GM21447 (cell line): Measurements from ENCODE around the gene XPR1.

ENCODE experiments used
- ATAC-seq: cut with Tn5 transposase; IDR thresholded peaks from one replicate; pipeline ENCODE4 v1.9.1; 2021; ENCODE audit not compliant: unreplicated experiment

Gene XPR1

GRCh38 chr1:180881806-180882509, 250.1 kb downstream of the XPR1 start:
- ATAC-seq = no peak

DNA sequence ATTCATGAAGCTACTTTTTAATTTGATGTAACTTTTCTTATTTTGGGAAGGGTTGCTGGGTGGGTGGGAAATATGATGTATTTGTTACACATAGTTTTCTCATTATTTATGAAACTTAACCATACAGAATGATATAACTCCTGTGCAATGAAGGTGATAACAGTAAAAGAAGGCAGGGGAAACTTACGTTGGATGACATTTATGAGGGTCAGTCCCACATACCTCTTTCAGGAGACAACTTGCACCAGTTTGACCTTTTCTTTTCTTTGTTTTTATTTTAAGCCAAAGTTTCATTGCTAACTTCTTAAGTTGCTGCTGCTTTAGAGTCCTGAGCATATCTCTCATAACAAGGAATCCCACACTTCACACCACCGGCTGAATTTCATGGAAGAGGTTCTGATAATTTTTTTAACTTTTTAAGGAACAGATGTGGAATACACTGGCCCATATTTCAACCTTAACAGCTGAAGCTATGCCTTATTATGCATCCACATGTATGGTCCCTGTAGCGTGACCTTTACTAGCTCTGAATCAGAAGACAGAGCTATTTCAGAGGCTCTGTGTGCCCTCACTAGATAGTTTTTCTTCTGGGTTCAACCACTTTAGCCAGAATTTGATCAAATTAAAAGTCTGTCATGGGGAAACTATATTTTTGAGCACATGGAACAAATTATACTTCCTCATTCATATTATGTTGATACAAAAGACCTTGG, 252.9 kb downstream of the XPR1 start:
- ATAC-seq = no peak

DNA sequence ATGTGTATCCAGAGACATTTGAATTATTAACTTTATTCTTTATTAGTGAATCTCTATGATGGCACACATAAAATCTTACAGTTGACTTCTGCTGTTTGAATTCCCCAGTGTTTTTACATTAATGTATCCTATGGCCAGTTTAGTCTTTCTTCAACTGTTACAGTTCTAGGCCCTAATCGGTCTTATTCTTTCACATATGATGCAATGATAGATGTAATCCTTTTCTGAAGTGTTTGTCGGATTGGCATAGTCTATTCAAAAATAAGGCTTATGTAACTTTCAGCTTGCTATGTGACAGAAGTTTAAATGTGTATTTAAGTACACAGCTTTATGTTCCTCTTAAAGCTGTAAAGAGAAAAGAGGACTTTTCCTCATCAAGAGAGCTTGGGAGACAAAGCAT, 254.5 kb downstream of the XPR1 start:
- ATAC-seq = no peak

DNA sequence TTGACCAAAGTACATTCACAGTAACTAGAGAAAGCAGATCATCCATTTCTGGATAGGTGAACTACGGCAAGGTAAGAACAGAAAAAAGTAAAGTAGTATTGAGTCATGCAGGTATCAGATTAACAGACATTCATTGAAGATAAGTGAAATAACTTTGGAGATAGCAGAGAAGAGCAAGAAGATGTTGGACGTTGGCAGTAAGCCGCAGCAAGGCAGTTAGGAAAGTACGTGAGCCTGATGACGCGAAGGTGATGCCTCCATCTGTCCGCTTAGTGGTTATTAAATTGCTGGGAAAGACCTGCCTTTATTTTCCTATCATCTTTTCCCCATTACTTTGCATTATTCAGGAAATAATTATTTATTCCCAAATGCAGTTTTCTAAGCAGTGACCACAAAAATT, 256.0 kb downstream of the XPR1 start:
- no peak for ATAC-seq

- ATAC-seq = peak; percentile 91
Observed at GRCh38 chr1:180888870-180889269, 257.0 kb downstream of the XPR1 start.

GRCh38 chr1:180889325-180889724, 257.5 kb downstream of the XPR1 start:
- ATAC-seq = no peak

DNA sequence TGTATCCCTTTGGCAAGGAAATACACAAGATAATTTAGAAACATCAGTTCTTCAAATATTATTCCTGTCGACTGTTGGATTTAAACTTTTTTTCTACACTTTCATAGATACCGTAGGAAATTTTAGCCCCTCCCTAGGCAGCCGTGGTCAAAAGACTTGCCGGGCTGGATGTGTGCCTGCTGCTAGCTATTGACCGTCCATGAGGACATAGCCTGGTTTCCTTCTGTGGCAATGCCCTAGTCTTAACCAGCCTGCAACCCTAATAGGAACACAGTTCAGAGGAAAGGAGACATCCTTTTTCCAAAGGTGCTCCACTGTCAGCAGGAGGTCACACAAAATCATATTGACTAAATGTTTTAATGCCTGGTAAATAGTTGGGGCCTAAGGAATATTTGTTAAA, 260.4 kb downstream of the XPR1 start:
- no peak for ATAC-seq

DNA sequence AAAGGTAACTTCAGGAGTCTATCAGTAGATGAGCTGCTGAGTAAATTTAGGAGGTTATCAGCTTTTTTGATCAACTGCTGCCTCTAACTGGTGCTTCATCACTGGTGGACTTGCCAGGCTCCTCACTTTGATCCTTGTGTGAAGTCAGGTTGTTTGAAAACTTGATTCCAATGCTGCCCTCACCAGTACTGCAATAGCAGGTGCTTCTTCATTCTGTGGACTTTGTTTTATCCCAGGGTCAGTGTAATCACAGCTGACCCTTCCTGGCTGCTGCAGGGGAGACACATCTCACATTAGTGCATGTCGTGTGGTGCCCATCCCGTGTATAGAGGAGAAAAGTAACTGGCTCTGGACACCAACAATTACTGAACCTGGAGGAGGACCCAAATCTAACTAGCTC, 260.9 kb downstream of the XPR1 start:
- ATAC-seq = no peak

- no peak for ATAC-seq
Observed at GRCh38 chr1:180893614-180894013, 261.8 kb downstream of the XPR1 start.

- ATAC-seq = no peak
Observed at GRCh38 chr1:180896161-180896560, 264.3 kb downstream of the XPR1 start.

DNA sequence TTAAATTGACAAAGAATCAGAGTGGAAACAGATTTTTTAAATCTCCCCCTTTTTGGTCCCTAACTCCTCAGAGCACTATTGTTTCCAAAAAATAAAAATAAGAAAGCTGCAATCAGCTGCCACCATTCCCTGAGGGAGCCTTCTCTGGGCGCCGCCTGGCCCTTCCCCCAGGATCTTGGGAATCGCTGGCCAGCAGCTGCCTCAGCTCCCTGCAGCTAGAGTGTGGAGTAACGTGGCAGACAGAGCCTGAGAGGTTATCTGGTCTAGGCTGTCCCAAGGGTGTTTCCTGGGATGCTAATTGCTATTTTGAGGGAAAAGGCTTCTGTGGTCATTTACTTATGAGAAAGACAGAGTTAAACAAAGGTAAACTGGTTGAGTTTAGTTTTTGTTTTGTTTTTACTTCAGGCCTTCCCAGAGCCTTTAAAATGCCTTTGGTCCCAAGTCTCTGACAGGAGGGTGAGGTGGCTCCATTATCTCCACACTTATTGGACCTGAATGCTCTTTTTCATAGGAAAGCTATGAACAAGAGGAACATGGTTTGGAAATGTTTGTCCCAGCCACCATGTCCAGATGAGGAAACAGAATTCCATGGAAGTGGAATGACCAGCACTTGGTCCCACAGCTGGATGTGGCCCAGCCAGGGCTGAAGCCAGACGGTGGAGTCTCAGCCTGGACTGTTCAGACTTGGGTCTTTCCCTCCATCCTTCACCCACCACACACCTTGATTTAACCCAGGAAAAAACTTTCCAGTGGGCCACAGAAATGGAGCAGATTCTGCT, 266.8 kb downstream of the XPR1 start:
- no peak for ATAC-seq

DNA sequence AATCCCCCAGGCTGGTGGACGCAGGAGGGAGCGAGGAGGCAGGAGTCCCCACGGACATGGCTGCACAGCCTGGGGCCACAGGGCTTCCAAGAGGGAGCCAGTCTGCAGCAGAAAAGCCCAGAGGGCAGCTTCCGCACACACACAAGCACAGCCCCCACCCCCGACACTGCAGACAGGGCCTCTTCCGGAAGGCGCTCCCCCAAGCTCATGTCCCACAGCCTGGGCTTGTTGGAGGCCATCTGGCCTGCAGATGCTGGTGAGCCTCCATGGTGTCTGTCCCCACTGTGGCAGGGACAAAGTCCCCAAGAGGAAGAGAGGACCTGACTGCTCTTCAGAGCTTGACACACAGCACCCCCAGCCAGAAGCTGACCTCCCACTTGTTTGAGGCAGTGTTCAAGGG, 267.4 kb downstream of the XPR1 start:
- no peak for ATAC-seq

DNA sequence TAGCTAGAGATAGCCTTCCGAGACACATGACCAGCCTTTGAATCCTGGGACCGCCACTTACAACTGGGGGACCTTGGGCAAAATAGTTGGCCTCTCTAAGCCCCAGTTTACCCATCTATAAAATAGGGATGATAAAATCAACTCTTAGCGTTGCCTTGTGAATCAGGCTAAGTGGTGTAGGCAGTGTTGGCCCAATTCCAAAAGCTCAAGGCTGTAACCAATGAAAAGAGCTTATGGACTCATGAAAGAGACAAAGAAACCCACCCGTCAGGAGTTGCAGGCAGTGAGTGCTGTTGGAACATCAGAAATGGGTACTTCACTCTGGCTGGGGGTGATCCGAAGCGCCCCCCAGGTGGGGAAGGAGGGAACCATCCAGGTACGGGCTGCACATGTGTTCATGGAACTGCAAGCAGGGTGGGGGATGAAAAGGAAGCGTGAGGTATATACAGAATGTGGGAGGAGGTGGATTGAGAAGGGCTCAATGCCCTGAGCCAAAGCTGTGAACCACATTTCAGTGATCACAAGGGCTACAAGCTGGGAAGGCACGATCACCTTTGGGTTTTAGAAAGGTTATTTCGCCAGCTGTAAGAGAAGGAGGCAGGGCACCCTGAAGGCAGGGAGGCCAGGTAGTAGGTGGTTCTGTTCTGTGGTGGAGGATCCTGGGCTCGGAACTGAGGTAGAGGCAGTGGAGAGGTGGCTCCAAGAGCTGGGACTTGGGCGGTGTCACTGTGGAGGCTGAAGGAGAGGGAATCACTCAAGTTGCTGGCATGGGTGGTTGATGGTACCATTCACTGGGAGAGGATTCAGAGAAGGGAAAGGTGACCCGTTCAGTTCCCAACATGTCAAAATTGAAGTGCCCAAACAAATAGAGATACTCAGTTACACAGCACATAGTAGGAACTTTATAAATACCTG, 269.5 kb downstream of the XPR1 start:
- ATAC-seq = no peak

DNA sequence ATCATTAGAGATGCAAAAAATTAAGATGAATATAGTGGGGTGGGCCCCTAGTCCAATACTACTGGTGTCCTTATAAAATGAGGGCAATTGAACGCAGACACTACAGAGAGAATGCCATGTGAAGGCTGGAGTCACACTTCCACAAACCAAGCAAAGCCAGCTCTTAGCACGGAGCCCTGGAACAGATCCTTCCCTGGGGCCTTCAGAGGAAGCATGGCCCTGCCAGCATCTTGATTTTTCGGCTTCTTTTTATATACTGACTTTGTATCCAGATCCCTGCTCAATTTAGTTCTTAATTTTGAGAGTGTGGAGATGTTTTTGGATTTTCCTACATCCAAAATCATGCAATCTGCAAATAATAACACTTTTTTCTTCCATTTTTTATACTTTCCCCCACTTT, 270.7 kb downstream of the XPR1 start:
- ATAC-seq = no peak

- no peak for ATAC-seq
Observed at GRCh38 chr1:180905927-180906326, 274.1 kb downstream of the XPR1 start.

GRCh38 chr1:180906511-180906910, 274.7 kb downstream of the XPR1 start:
- no peak for ATAC-seq

DNA sequence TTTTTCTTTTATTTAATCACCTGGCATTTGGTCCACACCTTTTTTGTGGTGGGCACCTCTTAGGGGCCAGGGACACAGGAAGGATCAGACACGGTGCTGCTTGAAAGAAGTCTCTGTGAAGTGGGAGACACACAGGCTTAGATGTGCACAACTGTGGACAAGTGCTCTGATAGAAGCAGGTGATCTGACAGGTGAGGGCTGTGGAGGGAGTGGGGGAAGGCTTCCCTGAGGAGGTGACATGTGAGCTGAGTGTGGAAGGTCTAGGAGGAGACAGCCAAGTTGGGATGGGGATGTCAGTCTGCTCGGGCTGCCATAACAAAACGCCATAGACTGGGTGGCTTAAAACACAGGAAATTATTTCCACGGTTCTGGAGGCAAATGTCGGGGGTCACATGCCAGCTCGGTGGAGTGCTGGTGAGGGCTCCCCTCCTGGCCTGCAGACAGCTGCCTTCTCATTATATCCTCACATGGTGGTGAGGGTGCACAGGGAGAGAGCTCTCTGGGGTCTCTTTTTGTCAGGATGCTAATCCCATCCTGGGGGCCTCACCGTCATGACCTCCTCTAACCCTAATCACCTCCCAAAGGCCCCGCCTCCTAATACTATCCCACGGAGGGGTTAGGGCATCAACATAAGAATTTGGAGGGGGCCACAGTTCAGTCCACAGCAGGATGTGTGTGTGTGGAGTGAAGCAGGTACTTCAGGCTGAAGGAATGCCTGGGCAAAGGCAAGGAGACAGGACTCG, 275.7 kb downstream of the XPR1 start:
- no peak for ATAC-seq

GRCh38 chr1:180908074-180908765, 276.4 kb downstream of the XPR1 start:
- ATAC-seq = no peak

DNA sequence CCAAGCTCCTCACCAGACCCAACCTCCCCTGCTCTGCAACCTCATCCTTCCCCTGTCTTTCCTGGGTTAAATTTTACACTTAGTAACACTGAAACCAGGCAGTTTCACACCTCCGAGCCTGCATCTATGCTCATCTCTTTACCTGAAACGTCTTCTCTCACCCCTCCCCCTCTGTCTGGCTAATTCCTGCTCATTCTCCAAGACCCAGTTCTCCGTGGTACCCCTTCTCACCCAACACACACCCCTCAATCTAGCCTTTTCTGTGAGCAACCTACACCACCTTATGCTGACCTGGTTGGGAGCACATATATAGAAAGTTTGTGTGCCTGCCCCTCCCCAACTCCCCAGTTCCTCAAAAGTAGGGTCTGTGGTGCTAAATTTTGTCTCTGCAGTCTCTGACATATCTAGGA, 277.2 kb downstream of the XPR1 start:
- peak; percentile 46 for ATAC-seq
